ENCODE results near the gene ANO9.

- no peak for TF ChIP-seq EZH2 (IDR thresholded peaks at IDR 0.05; ENCODE audit: low read length, missing control alignments)
- no peak for TF ChIP-seq CTCF (conservative IDR thresholded peaks at IDR 0.05 in 1 of 2, IDR thresholded peaks at IDR 0.05 in 1 of 2; ENCODE audit: low read depth in 1 of 2, low read length in 2 of 2)
These were observed 34.8 kb downstream of the ANO9 start for GRCh38 chr11:406796-407650.

All from fibroblast of lung (primary cell).